GDM1 (cell line): Measurements from ENCODE around the gene NXPH1.

Experiments used
- DNase-seq: peaks from one replicate; lab custom pipeline; 2025; lab: John Stamatoyannopoulos, UW

The NXPH1 gene

DNA sequence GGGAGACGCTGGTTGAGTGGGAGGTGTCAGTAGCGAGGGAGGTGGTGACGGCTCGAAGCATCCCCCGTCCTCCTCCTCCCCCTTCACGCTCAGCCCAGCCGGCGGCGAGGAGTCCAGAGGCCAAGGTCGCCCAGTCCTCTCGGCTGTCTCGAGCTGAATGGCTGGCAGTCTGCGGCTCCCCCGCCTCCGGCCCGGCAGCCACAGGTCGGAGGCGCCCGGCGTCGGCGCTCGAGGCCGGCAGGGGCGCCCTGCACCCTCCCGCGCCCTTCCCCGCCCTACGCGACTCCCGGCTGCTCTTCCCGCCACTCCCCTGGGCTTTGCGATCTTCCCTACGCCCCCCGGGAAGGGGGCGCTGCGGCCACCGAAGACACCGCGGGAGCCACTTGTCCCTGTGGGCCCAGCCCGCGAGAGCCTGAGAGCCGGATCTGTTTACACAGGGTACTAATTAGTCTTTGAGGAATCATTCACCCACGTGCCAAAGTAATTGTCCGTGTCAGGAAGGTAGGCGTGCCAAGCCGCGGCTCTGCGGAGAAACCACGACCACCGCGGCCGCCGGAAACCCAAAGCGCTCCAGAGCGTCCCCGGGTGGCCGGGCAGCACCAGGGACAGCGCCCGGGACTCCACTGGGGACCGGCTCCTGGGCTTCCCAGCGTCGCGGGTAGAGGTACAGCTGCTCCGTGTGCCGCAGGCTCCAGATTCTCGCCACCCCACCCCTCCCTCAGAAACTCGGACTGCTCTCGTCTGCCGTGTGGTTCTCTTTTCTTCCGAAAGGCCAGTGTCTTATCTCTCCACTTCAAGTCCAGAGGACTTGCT, at the start of gene NXPH1:
Gene NXPH1, plus strand, starts transcription at position 133 of the 813 bp plus-strand sequence.
- DNase-seq, result no peak

DNA sequence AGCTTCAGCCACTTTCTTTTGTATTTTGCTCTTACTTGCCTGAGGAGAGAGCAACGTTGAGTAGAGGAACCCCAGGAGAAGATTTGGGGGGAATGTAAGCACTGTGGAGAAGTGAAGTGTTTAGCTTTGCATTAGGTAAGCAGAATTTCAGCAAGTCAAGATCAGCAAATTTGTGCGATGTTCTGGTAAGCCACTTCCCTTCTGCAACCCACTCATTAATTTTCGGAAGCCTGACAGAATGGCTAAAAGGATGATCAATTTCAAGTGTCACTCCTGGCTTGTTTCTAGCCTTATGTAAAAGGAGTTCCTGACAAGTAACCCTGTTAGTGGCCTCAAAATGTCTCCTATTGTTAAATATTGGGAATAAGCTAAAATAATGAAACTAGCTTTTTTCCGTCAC, 48.5 kb upstream of the NXPH1 start:
- DNase-seq, result no peak

DNA sequence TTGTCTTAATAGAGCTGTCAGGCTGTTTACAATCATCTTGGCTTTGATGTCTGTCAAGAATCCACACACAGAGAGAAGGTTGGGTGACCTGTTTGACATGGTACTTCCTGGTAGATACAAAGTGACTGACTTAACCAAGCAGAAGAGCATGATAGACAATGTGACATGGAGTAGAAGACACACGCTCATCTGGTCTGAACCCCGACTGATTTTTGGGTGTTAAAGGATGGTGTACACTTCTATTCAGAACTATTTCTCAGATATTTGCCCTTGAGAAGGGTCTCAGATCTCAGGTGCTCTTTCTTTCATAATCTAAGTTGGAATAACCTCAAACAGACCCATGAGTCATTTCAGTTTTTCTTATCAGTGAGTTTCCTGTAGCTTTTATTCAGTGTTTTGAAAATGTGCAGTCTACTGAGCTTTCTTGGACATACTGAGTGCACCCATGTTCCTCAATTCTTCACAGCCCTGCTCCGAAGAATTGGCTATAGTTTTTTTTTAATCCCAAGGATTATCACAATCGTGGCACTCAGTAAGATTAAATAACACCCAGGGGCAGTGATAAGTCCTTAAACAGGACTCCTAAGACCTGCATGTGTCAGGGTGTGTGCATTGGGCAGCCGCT, 46.4 kb upstream of the NXPH1 start:
- no peak for DNase-seq

DNA sequence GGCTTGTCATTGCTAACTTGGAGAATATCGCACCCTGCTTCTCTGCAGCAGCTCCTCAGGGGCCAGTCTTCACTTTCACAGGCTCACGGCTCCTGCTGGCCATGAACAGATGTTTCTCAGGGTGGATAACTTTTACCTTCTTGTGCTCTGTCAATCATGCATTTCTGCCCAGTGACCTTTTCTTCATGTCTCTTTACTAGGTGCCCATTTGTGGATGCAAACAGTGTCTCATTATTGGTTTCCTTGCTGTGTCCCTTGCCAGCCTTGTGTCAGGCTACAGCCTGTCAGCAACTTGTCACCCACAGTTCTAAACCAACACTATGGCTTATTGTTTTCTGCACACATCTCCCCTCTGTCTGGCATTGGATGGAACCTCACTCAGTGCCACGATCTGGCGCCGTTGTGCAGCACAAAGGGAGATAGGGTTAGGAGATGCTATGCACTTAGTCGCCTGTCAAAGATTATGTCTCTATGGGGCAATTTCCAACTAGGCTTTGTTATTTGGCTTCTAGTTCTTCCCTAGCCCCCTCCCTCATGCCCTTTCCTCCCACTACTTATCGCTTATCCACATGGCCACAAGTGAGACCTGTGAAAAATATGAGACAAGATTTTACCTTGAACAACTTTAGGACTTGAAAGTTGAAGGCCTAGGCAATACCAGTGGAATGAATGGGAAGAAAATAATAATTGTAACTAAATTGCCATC, 45.7 kb upstream of the NXPH1 start:
- DNase-seq, result no peak

DNA sequence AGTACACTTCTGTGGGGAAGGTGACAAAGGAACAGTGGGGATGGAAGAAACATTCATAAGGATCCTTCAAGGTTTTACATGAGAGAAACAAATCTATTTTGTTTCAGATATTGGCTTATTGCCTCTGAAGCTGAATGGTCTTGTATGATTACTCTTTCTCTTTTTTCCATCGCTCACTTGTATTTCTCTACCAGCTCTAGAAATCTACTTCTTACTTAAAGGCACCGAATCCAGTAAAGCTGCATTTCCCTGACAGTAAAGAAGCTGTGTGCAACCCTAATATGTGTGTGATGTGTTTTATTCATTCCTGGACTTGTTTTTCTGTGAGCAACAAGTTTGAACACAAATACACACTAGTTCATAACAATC, 45.2 kb upstream of the NXPH1 start:
- DNase-seq, result no peak

DNA sequence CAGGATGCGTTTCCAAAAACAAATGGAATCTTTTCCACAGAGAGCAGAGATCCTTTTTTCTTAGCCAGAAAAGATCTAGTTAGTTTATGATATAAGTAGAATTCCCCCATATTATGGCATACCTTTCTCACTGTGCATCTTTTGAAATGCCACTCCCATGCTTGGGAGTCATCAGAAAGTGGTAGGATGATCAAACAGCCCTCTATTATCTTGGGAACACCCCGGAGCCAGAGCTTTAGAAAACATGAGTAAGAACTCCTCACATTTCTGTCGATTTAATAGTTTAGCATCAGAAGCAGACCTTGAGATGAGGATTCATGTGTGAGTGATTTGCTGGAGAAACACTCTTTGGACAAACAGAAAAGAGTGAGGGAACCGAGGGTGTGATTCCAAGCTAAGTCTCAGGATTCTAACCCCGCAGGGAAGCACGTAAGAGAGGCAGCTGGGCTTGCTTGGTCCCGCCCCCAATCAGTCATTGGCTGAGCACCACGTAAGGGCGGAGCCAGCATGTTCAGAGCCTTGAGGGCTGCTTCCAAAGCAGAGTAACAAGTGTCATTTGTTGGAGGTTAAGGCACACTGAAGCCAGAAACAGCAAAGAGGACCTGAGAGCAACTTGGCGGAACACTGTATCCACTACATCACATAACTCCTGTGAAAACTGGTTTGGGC, 43.7 kb upstream of the NXPH1 start:
- no peak for DNase-seq

DNA sequence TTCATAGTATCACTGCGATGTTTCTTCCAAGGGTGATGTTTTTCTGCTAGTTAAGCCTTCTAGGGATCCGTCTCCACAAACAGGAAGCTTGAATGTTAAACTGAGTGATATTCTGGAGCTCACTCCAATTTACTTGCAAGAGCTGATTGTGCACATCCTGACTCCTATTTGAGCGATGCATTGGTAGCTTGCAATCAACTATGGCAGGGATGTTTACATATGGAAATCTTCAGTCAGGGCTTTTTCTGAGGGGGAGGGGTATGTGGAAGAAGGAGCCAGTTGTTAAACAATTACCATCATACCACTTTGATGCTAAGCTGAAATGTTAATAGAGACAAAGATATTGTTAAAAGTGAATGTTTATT, 43.2 kb upstream of the NXPH1 start:
- DNase-seq, result no peak

DNA sequence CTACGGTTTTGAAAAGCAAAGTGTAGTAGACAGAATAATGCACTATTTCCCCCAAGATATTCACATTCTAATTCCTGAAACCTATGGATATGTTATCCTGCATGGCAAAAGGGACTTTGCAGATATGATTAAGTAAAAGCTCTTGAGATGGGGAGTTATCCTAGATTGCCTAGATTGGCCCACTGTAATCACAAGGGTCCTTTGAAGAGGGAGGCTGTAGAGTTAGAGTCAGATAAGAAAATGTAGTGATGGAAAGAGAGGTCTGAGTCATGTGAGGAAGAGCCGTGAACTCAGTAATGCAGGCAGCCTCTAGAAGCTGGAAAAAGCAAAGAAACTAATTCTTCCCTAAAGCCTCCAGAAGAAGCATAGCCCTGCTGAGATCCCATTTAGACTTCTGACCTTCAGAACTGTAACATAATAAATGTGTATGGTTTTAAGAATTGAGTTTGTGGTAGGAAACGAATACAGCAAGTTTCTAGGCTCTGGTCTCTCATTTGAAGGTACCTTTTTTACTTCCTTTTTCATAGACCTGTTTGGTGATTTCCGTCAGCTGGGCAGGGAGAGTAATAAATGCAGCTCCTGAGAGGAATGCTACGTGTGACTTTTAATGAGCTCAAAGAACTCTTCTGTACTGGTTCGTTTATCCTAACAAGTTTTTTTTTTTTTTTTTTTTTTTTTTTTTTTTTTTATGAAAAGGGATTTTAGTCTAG, 41.9 kb upstream of the NXPH1 start:
- DNase-seq, result no peak

DNA sequence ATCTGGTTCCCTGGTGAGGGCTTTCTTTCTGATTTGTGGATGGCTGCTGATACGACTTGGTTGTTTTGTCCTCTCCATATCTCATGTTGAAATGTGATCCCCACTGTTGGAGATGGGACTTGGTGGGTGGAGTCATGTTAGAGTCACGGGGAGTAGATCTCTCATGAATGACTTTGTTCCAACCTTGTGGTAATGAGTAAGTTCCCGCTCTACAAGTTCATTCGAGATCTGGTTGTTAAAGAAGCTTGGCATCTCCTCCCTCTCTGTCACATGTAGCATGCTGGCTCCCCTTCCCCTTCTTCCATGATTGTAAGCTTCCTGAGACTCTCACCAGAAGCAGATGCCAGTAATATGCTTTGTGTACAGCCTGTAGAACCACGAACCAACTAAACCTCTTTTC, 37.1 kb upstream of the NXPH1 start:
- no peak for DNase-seq

DNA sequence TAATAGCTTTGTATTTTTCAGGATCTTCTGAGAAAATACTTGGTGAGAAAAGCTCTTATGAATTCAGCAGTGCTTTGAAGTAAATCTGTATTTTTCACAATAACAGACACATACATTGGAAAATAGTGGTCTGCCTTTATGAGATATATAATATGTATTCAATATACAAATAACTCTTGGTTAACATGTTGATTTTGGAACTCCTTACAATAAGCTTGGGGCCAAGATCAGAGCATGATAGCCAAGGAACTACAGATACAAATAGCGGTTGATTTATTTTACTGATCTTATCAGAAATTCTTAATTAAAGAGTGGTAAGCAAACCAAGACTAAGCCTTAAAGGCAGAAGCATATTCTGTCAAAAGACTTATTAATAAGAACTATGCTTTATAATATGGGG, 24.5 kb upstream of the NXPH1 start:
- DNase-seq, result no peak

DNA sequence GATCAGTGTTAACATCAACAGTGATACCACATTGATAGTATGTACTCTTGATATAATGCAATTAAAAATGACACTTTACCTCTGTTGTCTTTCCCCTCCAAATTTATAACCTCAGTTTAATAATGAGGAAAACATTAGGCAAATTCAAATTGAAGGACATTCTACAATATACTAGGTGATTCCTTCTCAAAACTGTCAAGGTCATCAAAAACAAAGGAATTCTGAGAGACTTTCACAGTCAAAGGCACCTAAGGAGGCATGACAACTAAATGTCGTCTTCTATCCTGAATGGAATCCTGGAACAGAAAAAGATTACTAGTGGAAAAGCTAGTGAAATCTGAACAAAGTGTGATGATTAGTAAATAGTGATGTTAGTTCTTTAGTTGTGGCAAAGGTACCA, 22.3 kb upstream of the NXPH1 start:
- no peak for DNase-seq

DNA sequence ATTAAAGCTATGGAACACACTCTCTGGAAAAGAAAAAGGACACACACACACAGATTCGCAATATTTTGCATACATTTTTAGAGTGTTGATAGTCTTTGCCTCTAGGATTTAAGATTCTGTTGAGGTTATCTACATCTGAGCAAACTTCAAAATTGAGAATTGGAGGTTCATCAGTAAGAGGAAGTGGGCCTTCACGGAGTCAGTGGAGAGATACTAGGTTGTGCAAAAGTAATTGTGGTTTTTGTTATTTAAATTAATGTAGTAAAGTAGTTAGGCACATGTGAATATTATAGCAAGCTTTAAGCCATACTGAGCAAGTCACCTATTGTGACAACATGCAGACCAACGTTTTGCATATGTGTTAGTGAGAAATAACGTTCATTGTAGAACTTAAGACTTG, 19.8 kb upstream of the NXPH1 start:
- no peak for DNase-seq

DNA sequence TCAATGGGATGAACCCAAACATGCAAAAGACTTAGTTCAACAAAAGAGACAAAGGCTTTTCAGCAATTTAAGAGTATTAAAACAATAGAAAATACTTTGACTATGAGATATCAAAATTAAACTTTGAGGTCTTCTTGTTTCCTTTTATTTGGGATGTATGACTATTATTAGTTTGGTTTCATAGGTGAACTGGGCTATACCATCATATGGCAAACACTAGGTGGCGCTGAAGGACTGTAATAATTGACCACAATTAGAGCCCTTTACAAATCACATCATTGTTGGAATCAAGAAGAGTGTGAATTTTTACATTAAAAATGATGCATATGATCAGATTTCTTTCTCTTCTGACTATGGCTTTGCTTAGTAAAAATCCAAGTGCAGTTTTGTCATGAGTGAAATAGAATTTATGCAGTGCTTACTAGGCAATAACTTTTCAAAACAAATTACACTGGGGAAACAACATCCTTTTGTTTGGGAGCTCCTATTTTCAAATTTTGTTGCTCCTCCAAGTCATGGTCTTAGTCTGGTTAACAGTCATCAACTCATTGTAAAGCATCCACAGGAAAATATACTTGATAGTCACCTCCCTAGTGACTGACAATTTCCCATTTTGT, 14.7 kb upstream of the NXPH1 start:
- peak; percentile 15 for DNase-seq

DNA sequence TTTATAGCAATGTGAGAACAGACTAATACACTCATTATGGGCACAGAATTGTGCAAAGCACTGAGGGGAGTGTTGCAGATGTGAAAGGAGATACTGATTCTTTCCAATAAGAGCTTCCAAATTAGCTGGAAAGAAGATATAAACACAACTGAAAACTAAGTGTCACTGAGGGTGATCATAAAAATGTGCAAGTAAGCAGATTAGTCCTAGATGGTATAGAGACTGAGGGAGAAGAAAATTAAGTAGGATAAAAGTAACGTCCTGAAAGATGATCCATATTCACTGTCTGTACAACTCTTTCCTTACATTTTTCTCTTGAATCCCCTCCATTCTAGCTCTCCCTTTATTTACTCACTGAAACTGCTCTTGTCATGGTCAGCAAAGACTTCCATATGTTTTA, 11.2 kb upstream of the NXPH1 start:
- DNase-seq, result no peak

DNA sequence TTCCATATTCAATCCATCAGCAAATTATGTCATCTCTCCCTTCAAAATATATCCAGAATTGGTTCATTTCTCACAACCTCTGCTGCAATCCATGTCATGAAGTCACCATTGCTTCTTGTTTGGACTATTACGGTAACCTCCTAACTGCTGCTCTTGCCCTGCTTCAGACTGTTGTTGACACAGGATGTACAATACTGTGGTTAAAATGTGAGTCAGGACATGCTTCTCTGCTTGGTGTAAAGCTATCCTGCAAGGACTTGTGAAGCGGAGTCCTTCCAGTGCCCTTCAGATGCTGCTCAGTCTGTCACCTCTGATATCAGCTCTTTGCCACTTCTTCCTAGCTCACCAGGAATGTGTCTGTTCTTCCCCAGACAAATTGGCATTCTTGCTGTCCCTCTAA, 10.4 kb upstream of the NXPH1 start:
- DNase-seq, result no peak

DNA sequence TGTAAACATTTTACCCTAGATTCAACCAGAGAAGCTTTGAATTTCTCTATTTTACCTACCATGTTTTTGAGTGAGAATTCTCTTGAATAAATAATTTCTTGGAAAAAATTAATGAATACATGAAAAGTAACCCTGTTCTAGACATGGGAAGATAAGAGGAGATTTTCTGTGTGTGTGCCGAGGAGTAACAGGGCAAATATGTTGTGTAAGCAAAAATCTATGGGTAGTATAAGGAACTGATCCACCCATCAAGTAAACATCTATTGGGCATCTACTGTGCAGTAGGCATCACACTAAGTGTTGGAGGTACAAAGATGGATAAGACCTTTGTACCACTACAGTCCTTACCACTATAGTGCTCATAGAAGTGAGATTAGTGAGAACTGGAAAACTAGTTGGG, 8.2 kb upstream of the NXPH1 start:
- DNase-seq, result no peak

DNA sequence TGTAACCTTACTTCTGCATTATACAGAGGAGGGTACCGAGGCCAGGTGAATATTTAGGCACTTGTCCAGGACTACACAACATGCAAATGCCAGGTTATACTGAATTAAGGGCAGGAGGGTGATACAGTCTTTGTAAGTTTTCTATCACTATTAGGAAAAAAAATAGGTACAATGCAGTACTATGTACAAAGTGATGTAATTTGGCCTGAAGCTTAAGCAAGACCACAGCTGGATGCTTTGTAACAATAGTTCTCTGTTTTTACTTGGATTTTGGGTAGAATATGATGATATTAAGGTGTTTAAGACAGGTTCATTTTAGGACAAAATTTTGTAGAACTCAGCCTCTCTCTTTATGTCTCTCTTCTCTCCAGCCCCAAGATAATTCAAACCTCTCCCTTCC, 2.8 kb upstream of the NXPH1 start:
- DNase-seq, result no peak

DNA sequence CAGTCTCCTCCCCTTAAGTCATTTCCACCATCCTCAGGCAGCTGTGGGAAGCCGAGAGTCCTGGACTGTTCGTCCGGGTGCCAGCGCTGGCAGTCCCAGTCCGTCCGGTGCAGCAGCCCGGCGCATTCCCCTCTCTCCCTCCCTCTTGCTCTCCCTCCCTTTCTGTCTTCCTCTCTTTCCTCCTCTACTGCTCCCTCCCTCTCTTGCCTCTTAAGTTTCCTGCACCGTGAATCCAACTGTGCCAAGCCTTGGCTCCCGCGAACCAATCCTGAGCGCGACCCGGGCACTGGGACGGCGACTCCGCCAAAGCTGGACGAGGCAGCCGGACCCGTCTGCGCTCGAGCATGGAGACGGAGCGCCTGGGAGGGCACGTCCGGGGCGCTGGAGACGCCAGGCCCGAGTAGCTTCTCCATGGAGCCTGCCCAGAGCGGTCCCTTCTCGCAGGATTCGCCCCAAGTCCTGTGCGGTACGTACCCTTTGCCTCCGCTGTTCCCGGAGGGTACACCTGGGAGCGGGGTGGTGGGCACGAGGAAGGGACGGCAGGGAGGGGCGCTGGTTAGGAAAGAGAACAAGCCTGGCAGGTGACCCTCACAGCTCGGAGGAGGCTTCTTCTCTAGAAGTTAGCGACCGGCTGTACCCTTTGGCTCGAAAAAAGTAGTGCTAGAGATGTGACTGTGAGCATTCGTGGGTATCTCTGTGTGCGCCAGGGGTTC, 1.0 kb downstream of the NXPH1 start:
- no peak for DNase-seq

DNA sequence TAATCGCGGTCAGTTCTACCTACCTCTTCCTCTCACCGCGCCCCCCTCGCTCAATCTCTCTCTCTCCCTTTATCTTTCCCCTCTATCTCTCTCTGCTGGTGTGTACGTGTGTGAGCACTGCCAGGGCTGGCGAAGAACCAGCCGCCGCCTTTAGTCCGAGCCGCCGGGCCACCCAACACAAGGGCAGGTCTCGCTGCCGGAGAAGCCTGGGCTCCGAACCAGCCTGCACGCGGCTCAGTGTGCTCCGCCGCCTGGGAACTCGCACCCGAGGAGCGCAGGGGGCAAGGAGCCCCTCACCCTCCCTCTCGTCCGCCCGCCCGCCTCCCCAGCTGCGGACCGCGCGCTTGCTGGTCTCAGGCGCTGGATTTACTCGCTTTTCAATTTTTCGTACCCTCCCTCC, 1.7 kb downstream of the NXPH1 start:
- no peak for DNase-seq

DNA sequence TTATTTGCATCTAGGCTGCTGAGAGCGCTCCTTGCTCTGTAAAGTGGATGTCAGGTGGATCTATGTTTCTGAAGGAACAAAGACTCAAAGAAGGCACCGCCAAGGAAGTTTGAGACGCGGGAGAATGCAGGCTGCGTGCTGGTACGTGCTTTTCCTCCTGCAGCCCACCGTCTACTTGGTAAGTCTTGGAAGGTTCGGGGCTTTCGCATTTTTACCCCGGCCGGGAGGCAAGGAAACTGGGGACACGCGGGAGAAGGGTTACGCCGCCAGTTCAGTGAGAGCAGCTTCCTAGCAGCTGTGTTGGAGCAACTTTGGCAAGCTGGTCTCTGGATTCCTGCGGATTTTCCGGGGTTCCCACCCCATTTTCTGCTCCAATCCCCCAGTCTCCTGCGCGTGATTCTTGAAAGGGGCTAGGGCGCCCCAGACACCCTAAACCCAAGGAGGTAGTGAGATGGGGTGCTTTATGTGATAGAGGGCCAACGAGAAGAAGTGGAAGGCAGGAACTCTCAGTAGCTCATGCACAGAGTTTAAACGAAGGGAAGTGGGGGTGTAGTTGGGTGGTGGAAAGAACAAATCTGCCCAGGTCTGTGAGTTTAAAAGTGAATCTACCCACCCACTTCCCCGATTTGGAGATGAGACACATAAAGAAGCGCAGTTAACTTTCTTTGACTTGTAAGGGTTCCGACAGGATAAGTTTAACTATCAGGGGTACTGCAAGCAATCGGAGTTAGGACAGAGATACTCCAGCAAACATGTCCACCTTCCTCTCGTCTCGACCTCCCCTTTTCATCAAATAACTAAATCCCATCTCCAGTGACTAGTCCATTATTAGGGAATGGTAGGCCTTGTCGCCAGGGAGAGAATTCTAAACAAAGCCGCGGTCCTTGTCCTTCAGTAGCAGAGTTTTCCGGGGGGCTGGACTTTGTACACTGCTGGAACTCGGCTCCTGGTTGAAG, 2.5 kb downstream of the NXPH1 start:
- DNase-seq, result no peak
